ENCODE results near the gene NSUN7.

DNA sequence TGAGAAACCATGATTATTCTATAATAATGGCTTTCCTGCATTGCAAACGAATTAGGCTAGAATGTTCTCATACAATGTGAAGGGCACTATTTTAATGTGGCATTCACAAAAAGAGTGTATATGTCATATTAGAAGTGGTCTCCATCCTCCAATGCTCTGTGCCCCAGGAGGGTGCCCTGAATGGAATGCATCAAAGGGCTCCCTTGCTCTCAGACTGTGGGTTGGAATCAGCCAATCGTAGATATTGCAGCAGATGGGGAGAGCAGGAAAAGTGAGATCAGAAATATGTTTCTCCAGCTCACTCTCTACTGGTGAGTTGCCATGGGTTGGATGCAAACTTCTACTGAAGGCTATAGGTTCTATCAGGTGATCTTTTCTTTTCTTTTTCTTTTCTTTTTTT lies 11.9 kb upstream of the NSUN7 start:
- TF ChIP-seq, protein P1, sequence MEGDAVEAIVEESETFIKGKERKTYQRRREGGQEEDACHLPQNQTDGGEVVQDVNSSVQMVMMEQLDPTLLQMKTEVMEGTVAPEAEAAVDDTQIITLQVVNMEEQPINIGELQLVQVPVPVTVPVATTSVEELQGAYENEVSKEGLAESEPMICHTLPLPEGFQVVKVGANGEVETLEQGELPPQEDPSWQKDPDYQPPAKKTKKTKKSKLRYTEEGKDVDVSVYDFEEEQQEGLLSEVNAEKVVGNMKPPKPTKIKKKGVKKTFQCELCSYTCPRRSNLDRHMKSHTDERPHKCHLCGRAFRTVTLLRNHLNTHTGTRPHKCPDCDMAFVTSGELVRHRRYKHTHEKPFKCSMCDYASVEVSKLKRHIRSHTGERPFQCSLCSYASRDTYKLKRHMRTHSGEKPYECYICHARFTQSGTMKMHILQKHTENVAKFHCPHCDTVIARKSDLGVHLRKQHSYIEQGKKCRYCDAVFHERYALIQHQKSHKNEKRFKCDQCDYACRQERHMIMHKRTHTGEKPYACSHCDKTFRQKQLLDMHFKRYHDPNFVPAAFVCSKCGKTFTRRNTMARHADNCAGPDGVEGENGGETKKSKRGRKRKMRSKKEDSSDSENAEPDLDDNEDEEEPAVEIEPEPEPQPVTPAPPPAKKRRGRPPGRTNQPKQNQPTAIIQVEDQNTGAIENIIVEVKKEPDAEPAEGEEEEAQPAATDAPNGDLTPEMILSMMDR (IDR thresholded peaks at IDR 0.05; ENCODE audit: poor library complexity, severe bottlenecking), result no peak
- TF ChIP-seq RAD21 (conservative IDR thresholded peaks at IDR 0.05) (no peak), MXI1 (conservative IDR thresholded peaks at IDR 0.05; ENCODE audit: poor library complexity, severe bottlenecking) (no peak), EP300 (conservative IDR thresholded peaks at IDR 0.05; ENCODE audit: poor library complexity, severe bottlenecking) (no peak), POLR2AphosphoS5 (IDR thresholded peaks at IDR 0.05) (no peak), EZH2 (IDR thresholded peaks at IDR 0.05; ENCODE audit: borderline replicate concordance, insufficient read depth, low read length, poor library complexity, severe bottlenecking) (no peak)
- TF ChIP-seq, protein P2, sequence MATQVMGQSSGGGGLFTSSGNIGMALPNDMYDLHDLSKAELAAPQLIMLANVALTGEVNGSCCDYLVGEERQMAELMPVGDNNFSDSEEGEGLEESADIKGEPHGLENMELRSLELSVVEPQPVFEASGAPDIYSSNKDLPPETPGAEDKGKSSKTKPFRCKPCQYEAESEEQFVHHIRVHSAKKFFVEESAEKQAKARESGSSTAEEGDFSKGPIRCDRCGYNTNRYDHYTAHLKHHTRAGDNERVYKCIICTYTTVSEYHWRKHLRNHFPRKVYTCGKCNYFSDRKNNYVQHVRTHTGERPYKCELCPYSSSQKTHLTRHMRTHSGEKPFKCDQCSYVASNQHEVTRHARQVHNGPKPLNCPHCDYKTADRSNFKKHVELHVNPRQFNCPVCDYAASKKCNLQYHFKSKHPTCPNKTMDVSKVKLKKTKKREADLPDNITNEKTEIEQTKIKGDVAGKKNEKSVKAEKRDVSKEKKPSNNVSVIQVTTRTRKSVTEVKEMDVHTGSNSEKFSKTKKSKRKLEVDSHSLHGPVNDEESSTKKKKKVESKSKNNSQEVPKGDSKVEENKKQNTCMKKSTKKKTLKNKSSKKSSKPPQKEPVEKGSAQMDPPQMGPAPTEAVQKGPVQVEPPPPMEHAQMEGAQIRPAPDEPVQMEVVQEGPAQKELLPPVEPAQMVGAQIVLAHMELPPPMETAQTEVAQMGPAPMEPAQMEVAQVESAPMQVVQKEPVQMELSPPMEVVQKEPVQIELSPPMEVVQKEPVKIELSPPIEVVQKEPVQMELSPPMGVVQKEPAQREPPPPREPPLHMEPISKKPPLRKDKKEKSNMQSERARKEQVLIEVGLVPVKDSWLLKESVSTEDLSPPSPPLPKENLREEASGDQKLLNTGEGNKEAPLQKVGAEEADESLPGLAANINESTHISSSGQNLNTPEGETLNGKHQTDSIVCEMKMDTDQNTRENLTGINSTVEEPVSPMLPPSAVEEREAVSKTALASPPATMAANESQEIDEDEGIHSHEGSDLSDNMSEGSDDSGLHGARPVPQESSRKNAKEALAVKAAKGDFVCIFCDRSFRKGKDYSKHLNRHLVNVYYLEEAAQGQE (IDR thresholded peaks at IDR 0.05; ENCODE audit: borderline replicate concordance), result no peak

All from neural cell (in vitro differentiated cells).